C4-2B (cell line): Measurements from ENCODE around the gene ITPR2.

Experiments
- H3K27ac ChIP-seq: fragments of 450-650 bp; 2 replicates; pipeline ENCODE4 v1.5.1; 2017
- CTCF ChIP-seq: fragments of 450-650 bp; conservative IDR thresholded peaks from 2 replicates; pipeline ENCODE4 v1.5.1; 2017; ENCODE audit warnings: mild to moderate bottlenecking
- ZFX ChIP-seq: fragments of 450-650 bp; IDR thresholded peaks from 2 replicates; pipeline ENCODE4 v1.6.1; 2017

The ITPR2 gene

GRCh38 chr12:26847431-26847830 lies 14.4 kb upstream of the ITPR2 start:
- no peak for TF ChIP-seq ZFX
- TF ChIP-seq CTCF: no peak
- H3K27ac ChIP-seq: no peak overlapping the region

- no peak overlapping the region for H3K27ac ChIP-seq
- TF ChIP-seq ZFX (no peak), CTCF (no peak)
Measured at GRCh38 chr12:26846416-26846815, 13.4 kb upstream of the ITPR2 start.

- TF ChIP-seq ZFX (no peak), CTCF (no peak)
- H3K27ac ChIP-seq: no peak overlapping the region
Measured at GRCh38 chr12:26845984-26846383, 13.0 kb upstream of the ITPR2 start.

GRCh38 chr12:26845057-26845666 lies 12.2 kb upstream of the ITPR2 start:
- H3K27ac ChIP-seq: no peak overlapping the region
- no peak for TF ChIP-seq ZFX
- TF ChIP-seq CTCF: peak; percentile 92

DNA sequence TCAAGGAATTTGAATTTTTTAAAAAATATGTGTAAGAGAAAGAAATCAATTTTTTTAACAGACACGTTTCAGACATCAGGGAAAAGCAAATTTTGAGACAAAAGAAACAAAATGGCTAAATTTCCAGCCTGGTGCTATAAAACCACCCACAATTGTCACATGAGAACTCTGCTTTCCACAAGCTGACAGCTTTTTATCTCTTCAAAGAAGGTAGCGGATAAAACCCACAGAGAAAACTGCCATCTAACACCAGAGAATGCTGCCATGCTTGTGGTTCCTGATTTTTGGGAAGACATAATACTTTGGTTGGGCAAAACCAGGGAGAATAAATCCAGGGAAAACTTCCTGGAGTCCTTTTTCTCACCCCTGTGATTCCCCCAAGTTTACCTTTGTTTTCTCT lies 10.3 kb upstream of the ITPR2 start:
- no peak for TF ChIP-seq CTCF
- TF ChIP-seq ZFX: no peak
- no peak overlapping the region for H3K27ac ChIP-seq

GRCh38 chr12:26841085-26841484 lies 8.1 kb upstream of the ITPR2 start:
- TF ChIP-seq ZFX: no peak
- no peak for TF ChIP-seq CTCF

DNA sequence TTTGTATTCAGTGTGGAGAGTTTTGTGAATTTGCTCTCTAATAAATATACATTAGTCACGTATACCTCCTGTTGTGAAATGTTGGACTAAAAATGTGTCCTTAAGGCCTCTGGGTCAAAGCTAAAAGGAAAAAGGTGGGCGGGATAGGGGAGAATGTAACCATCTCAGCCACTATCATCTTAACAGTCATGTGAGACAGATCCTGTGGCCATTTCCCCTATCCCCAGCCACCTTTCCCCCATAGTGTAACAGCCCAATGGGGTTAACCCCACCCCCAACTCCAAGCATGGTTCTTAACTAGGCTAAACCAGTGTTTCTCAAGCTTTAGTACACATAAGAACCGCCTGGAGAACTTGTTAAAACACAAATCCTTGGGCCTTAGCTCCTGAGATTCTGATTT lies 6.5 kb upstream of the ITPR2 start:
- TF ChIP-seq CTCF (no peak), ZFX (no peak)
- no peak overlapping the region for H3K27ac ChIP-seq

More at GRCh38 chr12:26841085-26841484, 8.1 kb upstream of the ITPR2 start:
- no peak overlapping the region for H3K27ac ChIP-seq
